HEK293T (cell line): ENCODE results near the gene MICAL2.

Source experiments
- CTBP1 ChIP-seq: fragments of 450-650 bp; IDR thresholded peaks from 2 replicates; pipeline ENCODE4 v1.6.1; 2016; ENCODE audit warnings: borderline replicate concordance
- FOXA1 ChIP-seq: fragments of 450-650 bp; IDR thresholded peaks from 2 replicates; pipeline ENCODE4 v1.6.1; 2016; ENCODE audit warnings: mild to moderate bottlenecking
- FOXM1 ChIP-seq: fragments of 450-650 bp; IDR thresholded peaks from 2 replicates; pipeline ENCODE4 v1.6.1; 2017; ENCODE audit warnings: mild to moderate bottlenecking, borderline replicate concordance
- L3MBTL2 ChIP-seq: fragments of 450-650 bp; conservative IDR thresholded peaks from 2 replicates; pipeline ENCODE4 v1.6.1; 2016; ENCODE audit warnings: mild to moderate bottlenecking
- NFRKB ChIP-seq: fragments of 450-650 bp; IDR thresholded peaks from 2 replicates; pipeline ENCODE4 v1.6.1; 2016; ENCODE audit warnings: mild to moderate bottlenecking, moderate library complexity
- TARDBP ChIP-seq: fragments of 450-650 bp; IDR thresholded peaks from 2 replicates; pipeline ENCODE4 v1.6.1; 2016
- ZNF384 ChIP-seq: fragments of 450-650 bp; IDR thresholded peaks from 2 replicates; pipeline ENCODE4 v1.6.1; 2016

DNA sequence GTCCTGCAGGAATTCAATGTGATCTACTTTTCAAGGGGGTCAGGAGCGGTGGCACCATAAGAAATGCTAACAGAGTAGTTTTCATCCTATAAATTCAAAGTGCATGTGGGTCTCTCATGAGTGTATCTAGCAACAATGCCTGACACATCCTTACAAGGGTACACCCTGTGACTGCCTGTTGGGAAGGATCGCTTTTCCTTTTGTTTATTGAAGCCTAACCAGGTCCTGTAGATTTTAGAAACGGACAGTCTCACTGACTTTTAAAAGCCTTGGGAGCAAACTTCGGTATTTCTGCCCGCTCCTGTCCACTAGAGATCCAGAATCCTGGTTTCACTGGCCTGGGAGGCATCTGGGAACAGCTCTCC lies 102.4 kb downstream of the MICAL2 start:
- no peak for TF ChIP-seq ZNF384
- TF ChIP-seq NFRKB: no peak
- TF ChIP-seq TARDBP: no peak
- no peak for TF ChIP-seq FOXA1
- no peak for TF ChIP-seq L3MBTL2
- no peak for TF ChIP-seq CTBP1
- TF ChIP-seq FOXM1: no peak
